IPS-18c (cell line): ENCODE data around the gene FZD8.
"Not testable (repeated sequence)": the region's sequence is repeated elsewhere in the genome, so short reads cannot be mapped to it uniquely, and the experiment has no call there.

Experiments
- H3K4me3 ChIP-seq: 2 replicates; pipeline ENCODE4 v1.7.0; 2013; ENCODE audit warnings: low read depth, mild to moderate bottlenecking, low read length, moderate library complexity; ENCODE audit not compliant: insufficient read depth
- H3K9me3 ChIP-seq: one replicate; pipeline ENCODE4 v1.6.1; 2013; ENCODE audit warnings: mild to moderate bottlenecking, low read length, moderate library complexity; ENCODE audit not compliant: control insufficient read depth, insufficient read depth

The FZD8 gene, protein sequence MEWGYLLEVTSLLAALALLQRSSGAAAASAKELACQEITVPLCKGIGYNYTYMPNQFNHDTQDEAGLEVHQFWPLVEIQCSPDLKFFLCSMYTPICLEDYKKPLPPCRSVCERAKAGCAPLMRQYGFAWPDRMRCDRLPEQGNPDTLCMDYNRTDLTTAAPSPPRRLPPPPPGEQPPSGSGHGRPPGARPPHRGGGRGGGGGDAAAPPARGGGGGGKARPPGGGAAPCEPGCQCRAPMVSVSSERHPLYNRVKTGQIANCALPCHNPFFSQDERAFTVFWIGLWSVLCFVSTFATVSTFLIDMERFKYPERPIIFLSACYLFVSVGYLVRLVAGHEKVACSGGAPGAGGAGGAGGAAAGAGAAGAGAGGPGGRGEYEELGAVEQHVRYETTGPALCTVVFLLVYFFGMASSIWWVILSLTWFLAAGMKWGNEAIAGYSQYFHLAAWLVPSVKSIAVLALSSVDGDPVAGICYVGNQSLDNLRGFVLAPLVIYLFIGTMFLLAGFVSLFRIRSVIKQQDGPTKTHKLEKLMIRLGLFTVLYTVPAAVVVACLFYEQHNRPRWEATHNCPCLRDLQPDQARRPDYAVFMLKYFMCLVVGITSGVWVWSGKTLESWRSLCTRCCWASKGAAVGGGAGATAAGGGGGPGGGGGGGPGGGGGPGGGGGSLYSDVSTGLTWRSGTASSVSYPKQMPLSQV

DNA sequence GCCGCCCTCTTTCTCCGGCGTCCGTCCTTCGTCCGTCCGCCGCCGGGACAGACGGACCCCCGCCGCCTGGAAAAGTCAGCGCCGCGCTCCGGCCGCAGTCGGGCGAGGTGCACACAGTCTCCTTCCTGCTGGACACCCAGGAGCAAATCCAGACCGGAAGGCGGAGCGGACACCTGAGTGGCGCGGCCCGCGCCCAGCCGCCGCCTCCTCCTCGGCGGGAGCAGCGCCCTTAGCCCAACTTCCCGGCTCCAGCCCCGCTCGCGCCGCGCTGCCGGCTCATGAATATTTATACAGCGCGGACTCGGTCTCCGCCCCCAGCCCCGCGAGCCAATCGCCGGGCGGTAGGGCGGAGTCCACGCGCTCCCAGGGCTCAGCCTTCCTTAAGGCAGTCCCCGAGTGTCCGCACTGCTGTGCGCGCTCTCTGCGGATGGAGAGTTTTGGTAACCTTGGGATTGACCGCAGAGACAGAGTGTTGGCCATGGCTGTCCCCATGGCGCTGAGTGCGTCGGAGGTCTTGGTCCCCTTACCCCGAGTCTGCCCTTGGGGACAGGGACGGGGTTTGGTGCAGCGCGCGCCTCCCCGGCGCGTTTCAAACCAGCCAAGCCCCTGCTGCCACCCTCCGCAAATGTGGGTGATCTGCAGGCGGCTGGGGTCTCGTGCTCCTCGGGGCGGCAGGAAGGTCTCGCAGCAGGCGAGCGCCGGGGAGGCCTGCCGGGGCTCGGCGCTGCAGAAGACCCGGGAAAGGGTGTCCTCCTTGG is at the start of gene FZD8:
FZD8 (minus strand) TSS at position 262 of the 758 bp plus-strand sequence. CDS start 867 bp downstream, outside the sequence.
- Histone ChIP-seq H3K4me3 (peak within 1 kb of the TSS; percentile 74), H3K9me3 (no peaks in the 10 kb centered on the region)

DNA sequence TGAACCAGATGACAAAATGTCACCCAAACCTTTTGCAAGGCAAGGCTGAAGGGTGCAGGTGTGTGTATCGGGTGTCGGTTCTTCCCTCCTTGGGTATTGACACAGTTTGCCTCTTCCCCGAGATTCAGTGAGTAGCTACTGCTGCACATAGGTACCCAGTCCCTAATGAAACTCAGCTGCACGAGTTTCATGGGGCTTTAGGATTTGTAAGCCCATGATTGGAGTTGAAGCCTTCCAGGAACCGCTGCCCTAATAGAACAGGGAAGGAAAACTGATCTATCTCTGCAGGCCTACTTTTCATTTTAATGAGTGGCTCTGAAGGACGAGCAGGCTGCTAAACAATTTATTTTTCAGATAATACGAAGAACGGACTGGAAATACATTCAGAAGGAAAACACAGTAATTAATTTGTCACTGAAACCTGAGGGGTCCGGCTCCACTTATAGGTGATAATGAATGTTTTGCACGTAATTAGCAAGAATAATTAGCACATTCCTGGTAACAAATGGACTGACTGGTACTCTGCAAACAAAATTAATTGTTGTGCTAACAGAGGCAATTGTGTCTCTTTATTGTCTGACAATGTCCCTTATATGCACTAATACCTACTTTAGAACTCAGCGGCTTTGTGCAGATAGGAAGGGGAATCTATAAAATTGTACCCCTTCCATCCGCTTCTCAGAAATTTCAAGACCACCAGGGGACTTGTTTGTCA is 49.6 kb upstream of the FZD8 start:
- H3K9me3 ChIP-seq: no peaks in the 10 kb centered on the region
- no peak overlapping the region for H3K4me3 ChIP-seq

DNA sequence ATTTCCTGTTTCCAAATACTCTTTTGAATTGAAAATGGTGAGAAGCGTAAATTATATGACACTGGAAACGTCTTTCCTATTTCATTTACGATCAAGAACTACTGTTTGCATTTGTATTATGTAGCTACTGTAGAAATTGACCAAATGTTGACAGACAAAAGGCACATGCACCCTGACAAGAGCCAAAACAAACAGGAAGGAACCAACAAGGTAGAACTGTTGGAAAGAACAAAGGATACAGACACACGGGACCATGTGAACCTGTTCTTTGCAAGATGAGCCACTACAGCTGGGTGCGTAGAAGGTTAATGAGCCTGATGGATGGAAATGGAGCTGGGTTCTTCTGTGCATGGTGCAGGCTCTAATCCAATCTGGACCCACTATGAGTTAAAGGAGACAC is 48.4 kb upstream of the FZD8 start:
- peaks cover 2% of the 10 kb centered on the region for H3K9me3 ChIP-seq

DNA sequence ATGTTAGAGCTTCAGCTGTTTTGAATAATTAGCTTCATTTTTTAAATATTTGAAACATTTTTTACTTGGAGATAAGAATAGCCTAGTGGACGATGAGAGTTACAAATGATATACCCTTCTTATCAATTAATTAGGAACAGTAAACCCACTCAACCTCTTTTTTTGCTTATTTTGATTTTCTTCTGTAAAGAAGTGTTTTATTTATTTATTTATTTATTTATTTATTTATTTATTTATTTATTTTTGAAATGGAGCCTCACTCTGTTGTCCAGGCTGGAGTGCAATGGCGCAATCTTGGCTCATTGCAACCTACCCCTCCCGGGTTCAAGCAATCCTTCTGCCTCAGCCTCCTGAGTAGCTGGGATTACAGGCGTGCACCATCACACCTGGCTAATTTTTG is 43.8 kb upstream of the FZD8 start:
- not testable (repeated sequence) for H3K9me3 ChIP-seq, H3K4me3 ChIP-seq

More for the DNA sequence above, 48.4 kb upstream of the FZD8 start:
- H3K4me3 ChIP-seq: no peak overlapping the region

DNA sequence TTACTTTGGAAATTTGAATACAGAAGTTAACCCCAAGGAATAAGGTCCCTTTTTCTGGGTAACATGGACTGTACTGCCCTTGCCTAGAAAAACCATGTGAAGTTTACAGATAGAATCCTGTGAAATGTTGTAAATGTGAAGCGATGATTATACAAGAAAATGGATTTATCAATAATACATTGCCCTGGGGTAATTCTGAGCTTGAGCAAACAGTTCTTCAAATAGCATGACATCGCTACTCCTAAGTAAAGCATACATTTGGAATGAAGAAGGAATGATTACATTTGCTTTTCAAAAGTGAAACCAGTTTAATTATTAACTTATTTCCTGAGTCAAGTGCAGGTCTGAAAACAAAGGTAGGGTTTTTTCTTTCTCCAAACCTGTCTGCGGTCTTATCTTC is 43.3 kb upstream of the FZD8 start:
- peaks cover 2% of the 10 kb centered on the region for H3K9me3 ChIP-seq
- no peak overlapping the region for H3K4me3 ChIP-seq

DNA sequence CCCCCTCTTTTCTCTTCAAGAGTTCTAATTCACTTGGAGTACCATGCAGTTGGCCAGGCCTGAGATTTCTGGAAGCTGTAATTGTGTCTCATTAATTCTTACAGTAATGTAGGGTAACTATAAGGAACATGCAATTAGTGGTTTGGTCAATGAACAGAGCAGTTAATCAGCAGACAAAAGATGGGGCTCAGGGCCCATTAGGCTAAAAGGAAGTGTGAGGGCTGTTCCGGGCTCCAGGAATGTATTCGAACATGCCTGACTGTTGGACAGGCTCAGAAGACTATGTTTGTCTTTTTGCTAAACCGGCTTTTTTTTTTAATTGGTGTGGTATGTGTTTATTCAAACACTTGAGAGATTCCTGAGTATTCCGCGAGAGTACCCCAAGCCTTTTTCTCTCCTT is 42.5 kb upstream of the FZD8 start:
- Histone ChIP-seq H3K9me3 (peaks cover 2% of the 10 kb centered on the region), H3K4me3 (no peak overlapping the region)

DNA sequence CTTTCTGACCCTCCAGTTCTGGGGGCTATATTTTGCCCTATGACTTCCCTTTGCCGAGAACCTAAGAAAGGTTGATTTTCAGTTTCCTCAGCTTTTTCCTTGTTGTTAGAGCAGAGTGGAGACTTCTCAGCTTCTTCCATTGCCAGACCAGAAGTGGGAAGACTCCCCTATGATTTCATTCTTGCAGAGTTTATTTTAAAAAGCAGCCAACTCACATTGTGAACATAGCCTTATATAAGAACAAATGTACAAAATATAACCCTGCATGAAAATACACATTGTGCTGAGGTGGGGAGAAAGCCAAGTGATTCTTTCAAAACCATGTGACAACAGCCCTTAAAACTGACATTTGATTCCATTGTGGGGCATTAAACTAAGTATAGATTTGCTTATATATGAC is 33.8 kb upstream of the FZD8 start:
- no peaks in the 10 kb centered on the region for H3K9me3 ChIP-seq
- no peak overlapping the region for H3K4me3 ChIP-seq

DNA sequence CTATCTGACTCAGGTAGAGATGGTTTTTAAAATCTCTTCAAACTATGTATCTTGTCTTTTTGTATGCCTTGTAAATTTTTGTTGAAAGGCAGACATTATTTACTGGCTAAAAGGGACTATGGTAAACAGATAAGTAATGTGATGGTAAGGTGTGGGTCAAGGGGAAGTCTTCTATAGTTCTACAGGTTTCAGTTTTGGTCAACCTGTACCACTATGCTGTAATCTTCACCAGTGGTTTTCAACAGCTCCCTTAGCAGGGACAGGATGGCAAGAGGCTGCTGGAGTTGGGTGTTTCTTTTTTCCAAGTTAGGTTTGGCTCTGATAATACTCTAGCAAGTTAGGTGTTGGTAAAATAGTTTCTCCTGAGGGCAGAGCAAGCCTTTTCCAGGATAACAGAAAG is 32.7 kb upstream of the FZD8 start:
- Histone ChIP-seq H3K9me3 (no peaks in the 10 kb centered on the region), H3K4me3 (no peak overlapping the region)

DNA sequence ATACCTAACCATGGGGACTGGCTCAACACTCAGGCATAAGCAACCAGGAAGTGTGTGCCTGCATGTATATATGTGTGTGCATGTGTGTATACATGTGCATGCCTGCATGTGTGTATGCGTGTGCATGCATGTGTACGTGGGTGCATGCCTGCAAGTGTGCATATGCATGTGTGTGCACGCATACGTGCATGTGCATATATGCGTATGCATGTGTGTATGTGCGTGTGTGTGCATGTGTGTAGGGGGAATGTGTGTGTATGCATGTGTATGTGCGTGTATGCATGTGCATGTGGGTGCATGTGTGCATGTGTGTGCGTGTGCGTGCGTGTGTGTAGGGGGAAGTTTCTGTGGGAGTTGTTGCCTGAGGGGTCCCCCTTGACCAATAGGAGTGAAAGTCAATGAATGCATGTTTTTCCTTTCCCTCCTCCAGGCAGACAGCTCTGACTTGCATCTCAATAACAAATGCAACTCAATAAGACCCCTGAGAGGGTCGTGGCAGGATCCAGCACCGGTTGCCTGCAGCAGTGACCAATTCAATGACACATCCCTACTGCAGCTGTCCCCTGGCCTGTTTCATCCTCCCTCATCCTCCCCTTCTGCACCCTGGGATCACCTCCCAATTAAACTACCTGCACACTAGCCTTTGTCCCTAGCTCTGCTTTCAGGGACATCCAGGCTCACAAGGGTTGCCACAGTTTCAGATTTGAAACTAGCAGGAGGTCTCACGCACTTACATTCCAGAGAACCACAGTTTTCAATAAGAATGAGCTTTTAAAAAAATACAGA is 27.0 kb upstream of the FZD8 start:
- H3K4me3 ChIP-seq: no peak overlapping the region
- no peaks in the 10 kb centered on the region for H3K9me3 ChIP-seq

DNA sequence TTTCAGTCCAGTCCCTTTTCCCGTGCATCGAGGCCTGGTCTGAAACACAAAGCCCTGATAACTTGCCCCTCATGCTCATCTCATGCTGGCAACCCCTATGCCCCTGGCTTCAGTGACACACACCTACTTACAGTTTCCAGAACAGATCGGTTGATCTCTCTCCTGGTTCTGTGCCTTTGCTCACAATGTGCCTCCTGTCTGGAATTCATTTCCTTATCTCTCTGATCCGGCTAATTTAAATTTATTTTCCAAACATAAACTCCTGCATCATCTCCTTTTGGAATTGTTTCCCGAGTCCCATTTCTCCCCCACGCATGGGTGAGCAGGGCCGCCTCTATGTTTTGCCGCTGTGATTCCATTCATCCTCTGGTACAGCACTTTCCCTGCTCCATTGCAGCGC is 25.9 kb upstream of the FZD8 start:
- Histone ChIP-seq H3K4me3 (no peak overlapping the region), H3K9me3 (no peaks in the 10 kb centered on the region)

DNA sequence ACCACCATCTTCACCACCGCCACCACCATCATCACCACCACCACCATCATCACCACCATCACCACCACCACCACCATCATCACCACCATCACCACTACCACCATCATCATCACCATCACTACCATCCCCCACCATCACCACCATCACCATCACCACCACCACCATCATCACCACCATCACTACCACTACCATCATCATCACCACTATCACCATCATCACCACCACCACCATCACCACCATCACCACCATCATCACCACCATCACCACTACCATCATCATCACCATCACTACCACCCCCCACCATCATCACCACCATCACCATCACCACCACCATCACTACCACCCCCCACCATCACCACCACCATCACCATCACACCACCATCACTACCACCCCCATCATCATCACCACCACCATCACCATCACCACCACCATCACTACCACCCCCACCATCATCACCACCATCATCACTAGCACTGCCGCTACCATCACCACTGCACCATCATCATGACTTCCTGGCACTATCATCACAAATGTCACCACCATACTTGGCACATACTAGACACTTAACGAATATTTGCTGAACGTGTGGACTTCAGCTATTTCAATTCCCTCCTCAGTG is 25.3 kb upstream of the FZD8 start:
- no peaks in the 10 kb centered on the region for H3K9me3 ChIP-seq
- no peak overlapping the region for H3K4me3 ChIP-seq

DNA sequence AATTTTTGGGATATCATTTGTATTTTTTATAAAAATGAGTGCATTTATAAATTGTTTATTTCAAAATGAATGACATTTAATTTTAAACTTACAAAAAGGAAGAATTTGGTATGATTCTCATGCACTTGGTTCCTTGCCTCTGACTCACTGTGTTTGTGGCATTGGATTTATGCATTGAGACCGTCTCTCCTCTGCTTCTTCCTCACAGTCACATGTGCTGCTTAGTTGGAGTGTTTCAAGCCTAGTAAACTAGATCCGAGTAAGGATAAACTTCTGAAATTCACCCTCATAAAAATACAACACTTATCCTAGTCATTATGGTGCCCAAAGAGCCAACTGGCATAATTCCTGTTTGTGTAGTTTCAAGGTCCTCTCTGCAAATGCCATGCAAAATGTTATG is 19.1 kb upstream of the FZD8 start:
- Histone ChIP-seq H3K9me3 (no peaks in the 10 kb centered on the region), H3K4me3 (no peak overlapping the region)

DNA sequence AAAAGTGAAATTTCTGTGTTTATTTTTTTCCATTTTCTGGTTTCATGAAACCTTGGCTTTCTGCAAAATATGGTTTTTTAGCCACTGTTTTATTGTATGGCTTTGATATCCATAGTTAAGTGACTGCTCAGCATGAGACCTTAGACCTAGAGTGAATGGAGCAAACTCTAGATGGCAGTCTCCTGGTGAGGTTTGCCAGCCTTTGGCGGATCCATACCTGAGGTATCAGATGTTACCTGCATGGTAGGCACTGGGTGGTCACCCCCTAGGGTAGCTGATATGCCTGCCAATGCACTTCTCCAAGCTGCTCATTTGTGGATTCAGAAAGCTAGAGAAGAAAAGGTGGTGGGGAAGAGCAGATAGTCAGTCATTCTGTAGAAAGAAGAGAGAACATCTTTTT is 17.4 kb upstream of the FZD8 start:
- H3K4me3 ChIP-seq: no peak overlapping the region
- peaks cover 2% of the 10 kb centered on the region for H3K9me3 ChIP-seq

DNA sequence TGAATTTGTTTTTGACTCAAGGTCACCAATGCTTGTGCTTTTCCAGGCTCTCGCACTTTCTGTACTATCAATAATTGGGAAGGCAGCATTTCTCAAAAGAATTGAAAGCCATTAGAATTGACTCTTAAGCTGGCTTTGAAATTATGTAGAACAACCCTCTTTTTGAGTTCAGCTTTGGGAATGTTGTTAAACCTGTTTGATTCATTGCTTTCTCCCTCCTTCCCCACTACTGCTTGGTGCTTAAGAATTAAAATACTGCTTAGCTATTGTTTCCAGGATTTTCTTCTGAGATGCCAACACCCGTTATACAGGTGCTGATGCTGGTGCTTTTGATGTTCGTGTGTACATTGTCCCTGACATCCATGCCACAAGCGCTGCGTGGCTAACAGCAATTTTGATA is 15.5 kb upstream of the FZD8 start:
- no peak overlapping the region for H3K4me3 ChIP-seq
- H3K9me3 ChIP-seq: peaks cover 2% of the 10 kb centered on the region

DNA sequence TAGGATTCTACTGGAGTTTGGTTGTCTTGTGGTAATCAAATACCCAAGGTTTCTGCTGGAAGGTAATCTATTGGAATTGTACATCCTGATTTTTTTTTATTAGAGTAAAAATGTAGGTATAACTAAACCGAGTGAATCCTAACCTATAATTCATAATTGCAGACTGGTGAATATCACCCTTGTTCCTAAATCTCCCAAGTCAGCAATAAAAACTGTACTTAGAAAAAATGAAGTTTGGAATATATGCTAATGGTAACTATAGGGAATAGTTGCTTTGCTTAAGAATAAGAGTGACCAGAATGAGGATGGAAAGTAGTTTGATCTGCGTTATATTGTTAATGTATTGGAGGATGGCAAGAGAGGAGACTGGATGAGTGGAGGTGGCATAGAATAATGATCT is 10.7 kb upstream of the FZD8 start:
- Histone ChIP-seq H3K4me3 (no peak overlapping the region), H3K9me3 (peaks cover 2% of the 10 kb centered on the region)

DNA sequence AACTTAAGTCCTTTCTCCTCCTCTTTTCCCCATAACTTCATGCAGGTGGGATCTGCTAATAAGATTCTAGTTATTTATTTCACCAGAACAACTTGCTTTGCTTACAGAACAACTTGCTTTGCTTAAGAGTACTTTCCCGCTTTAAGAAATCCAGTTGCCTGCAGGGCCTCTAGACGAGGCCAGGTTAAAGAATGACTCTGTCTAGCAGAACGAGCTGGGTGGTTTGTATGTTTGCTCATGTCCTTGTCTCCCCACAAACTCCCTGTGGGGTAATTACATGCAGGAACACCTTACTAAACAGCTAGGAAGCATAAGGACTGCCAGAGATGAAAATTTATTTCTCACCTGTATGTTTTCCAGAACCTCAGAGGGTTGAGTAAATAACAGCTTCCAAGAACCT is 8.8 kb upstream of the FZD8 start:
- H3K4me3 ChIP-seq: no peak overlapping the region
- peaks cover 2% of the 10 kb centered on the region for H3K9me3 ChIP-seq
